Right hindlimb (tissue), 1 donor: Measurements from ENCODE around the gene INPP4B.

Experiments
- DNase-seq: peaks from one replicate; pipeline ENCODE4 v3.0.0-alpha.2; 2018

The INPP4B gene

DNA sequence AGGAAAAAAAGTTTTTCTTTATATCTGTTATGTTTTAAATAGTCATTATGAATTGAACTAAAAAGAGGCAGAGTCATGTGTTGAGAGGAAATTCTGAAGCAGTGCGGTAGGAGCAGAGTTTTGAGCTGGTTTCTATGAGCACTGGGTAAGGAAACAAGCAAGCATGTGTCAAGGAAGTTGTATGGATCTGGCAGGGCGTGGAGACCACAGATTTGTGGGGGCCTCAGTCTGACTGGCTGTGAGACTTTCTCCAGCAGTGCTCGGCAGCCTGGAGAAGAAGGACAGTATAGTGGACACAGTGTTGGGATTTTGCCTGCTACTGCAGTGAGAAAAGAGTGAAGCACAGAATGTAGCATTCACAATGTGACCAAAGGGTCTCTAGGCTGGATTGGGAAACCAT is 399.1 kb downstream of the INPP4B start:
- DNase-seq = peak; percentile 20

DNA sequence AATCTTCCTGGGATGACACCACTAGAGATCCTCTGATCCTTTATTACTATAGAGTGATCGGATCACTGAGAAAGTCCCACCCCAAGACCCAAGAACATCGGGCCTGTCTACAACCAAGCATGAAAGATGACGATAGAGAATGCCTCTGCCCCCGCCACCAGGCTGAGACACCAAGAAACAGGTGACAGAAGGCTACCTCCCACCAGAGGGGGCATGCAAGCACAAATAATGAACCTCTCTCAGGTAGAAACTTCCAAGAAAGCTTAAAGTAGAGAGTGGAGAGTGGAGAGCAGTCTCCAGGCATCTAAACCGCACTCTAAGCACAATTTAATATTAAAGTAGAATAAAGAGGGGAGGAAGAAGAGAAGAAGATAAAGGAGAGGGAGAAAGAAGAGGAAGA is 402.6 kb downstream of the INPP4B start:
- no peak for DNase-seq

DNA sequence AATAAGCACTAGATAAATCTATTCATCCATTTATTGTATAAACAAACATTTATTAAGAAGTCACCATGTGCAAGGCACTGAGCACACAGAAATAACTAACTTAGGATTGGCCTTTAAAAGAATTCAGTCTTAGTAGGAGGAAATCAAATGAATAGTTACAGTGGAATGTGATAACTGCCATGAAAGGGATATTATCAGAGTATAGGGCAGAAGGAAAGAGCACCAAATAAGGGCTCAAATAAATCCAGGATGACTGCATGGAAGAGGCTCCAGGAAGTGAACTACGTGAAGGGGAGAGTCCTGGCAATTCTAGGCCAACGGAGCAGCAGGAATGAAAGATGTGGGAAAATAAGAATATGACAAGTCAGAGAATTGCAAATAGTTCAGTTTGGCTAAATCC is 406.0 kb downstream of the INPP4B start:
- DNase-seq = no peak

DNA sequence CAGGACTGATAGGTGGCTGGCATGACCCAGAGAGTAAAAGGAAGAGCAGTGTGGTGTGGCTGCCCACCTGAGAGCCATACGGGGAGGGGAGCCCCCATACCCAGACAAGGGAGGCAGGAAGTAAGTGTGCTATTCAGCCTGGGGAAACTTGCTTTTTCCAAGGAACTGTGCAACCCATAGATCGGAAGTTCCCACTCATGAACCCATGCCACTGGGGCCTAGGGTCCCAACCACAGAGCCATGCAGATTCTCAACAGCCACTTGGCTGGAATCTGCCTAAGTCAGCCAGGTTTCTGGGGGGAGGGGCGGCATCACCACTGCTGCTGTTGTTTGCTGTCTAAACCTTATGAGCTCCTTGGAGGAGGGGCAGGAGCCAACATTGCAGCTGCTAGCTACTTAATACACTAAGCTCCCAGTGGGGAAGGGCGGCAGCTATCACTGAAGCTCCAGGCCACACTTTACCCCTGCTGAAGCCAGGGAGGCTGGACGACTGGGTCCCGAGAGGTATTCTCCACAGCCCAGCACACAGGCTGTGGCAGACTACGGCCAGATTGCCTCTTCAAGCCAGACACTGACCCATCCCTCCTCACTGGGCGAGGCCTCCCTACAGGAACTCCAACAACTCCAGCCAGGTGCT is 410.4 kb downstream of the INPP4B start:
- DNase-seq = peak; percentile 52

DNA sequence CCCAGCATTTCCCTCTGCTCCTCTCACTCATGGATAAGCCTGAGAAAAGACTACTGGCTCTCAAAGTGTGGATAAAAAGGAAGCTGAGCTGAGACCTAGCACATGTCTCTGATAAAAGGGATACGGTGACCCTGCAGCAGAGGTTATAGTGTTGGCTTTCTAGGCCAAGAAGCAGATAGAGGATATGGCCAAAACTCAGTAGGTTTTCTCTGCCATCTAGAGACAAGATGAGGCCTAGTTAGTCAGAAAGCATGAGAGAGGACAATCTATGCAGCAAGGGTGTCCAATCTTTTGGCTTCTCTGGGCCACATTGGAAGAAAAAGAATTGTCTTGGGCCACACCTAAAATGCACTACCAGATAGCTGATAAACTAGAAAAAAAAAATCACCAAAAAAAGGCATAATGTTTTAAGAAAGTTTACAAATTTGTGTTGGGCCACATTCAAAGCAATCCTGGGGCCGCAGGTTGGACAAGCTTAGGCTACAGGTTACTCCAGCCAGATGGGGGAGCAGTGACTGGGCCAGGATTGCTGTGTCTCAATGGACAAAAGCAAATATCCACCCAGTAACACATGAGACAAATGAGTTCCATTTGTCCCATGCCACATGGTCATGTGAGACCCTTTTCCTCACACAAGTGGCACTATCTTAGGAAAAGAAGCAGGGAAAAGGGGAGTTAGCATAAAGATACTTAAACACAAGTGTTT is 411.4 kb downstream of the INPP4B start:
- no peak for DNase-seq

GRCh38 chr4:142428715-142429114 is 417.4 kb downstream of the INPP4B start:
- DNase-seq = no peak

DNA sequence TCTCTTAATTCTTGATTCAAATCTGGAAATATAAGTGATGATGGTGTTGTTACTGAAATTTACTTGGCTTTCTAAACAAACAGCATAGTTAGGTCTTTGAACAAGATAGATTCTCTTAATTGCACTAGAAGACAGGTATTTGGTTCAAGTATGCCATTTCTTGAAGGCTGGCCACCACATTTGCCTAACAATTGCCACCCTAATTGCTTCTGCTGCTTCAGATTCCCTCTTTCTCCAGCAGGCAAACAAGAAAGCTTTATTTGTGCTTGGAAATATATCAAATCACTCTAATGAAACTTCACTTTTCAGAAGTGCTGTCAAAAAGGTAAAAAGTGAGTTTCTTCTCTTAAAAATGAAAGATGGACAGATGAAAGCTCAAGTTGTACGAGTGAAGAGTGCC is 418.6 kb downstream of the INPP4B start:
- DNase-seq = no peak

- no peak for DNase-seq
Observed at GRCh38 chr4:142423861-142424260, 422.2 kb downstream of the INPP4B start.

GRCh38 chr4:142420311-142421095 is 425.6 kb downstream of the INPP4B start:
- no peak for DNase-seq

DNA sequence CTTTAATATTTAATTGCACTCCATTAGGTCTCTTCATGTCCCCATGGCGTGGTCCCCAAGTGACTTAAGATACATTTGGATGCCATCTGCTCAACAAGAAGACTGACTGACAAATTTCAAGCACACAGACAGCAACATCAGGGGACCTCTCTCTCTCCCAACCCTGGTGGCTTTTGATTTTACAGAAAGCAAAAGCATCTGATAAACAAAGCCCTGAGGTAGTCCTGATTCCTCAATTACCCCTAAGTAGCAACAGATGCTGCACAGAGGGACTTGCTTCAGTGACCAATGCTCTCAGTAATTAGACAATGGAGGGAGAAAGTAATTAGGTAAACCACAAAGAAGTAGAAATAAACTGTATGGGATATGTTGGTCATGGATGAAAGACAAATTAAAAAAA is 426.4 kb downstream of the INPP4B start:
- DNase-seq = no peak

- no peak for DNase-seq
Observed at GRCh38 chr4:142418697-142419096, 427.4 kb downstream of the INPP4B start.

DNA sequence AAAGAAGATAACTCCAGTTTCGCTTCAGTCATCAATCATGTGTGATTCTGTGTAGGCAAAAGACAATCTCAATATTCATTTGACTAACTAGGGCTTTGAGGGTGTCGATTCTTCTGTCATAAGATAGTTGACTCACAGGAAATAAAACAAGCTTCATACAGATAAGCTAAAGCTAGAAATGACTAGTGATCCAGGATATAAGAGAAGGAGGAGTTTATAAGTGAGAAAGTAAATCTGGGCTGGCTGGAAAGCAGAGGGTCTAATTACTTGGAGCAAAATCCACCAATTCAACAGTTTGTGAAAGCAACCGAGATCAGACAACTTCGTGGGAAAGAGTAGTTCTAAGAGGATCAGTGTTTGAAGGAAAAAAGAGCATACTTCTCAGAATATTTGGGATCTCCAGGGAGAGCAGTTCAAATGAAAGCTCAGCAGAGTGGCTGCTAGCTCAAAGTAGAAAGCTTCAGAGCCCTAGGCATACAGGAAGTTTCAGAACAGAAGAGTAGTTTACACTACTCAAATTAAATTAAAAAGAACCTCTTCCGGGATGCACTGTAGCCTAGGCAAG is 429.3 kb downstream of the INPP4B start:
- no peak for DNase-seq

DNA sequence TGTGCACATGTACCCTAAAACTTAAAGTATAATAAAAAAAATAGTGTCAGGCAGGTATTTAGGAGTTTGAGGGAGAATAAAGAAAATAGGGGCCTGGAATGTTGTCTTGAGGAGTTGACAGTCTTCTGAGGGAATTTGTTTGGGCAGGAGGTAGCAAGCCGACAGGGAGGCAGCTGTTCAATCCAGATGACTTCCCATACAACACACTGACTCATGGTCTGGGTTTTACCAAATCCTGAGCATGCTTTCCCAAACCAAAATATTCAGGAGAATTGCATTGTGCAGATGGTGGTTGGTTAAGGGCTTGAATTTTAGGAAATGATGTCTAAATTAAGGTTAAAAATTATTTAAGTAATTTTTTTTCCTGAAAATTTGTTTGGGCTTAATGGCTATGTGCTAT is 430.0 kb downstream of the INPP4B start:
- no peak for DNase-seq

DNA sequence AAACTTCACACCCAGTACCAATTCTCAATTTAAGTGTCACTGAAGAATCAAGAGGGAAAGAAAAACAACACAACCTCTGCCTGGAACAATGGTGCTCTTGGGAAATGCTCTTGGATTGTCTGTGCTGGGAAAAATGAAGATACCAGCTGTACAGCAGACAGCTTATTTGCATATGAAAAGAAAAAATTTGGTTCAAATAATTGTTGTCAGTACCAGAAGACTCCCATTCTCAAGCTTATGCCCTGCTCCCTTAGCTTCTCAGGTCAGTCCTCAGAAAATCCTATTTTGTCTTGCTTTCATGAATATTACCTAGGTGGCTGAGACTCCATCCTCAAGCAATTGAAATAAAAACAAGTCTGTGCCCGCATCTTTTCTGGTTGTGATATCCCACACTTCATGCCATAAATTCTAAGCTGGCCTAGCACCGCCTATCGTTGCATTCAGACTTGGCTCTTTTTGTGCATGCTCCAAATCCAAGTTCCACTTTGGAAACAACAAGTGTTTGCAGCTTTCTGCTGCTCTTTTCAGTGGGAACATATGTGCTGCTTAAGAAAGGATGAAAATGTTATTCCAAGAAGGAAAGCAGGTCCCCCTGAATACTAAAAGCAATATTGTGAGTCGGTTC is 431.6 kb downstream of the INPP4B start:
- DNase-seq = no peak

DNA sequence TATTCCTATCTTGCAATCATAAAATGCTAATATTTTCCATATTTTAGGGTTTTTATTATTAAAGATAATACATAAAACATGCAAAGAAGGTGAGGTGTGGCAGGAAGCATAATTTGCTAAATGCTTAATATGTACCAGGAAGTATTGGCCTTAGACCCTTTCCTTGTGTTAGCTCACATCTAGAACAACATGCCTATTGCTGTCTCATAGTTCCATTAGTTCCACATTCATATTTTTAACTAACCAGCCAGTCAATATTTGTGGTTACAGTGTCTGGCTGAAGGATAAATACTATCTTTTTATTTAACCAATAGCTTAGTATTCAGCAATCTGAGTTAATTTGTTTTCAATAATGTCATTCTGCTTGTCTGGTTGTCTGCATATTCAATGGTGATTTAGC is 432.6 kb downstream of the INPP4B start:
- DNase-seq = no peak

DNA sequence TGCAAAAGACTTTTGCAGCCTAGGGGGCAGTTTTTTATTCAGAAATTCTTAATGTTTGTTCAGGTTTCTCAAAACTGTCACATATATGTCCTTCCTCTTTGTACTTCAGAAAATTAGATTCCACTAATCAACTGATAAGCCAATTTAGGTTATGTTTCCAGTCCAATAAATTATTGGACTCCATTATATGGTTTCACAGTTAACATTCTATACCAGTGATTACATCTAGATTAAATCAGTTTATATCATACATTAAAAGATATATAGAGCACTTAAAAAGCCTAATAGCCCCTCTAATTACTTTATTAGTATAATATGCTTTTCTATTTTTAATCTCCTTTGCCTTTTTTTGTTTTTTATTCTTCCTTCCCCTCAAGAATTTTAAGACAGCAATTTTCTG is 434.1 kb downstream of the INPP4B start:
- DNase-seq = no peak

DNA sequence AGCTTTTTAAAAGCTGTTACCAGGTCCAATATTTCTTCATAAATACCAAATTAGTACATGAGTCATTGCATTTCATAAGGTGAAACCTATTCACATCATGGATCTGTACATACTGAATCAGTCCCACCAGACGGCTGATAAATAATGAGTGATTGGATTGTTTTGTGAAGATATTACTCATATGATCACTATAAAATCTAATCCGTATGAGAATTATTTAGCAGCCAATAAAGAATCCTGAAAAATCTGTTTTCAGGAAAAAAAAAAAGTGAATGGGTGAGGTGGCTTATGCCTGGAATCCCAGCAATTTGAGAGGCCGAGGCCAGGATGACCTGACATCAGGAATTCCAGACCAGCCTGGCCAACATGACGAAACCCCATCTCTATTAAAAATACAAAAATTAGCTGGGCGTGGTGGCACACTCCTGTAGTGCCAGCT is 438.1 kb downstream of the INPP4B start:
- DNase-seq = no peak

DNA sequence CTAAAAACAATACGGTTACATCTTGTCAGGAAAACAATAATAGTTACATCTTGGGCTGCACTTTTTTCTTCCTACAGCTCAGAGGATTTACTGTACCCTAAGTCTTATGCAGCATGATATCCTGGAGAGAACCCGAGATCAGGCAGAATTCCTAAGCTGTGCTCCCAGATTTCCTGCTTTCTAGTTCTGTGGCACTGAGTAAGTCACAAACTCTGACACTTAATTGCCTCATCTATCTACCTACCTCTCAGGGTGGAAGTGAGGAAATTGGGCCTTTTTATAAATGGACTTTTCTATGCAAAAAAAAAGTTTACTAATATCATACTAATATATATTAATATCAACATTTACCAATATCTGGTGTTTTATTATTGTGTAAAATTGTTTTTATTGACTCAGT is 438.5 kb downstream of the INPP4B start:
- DNase-seq = no peak

GRCh38 chr4:142406917-142407501 is 439.1 kb downstream of the INPP4B start:
- no peak for DNase-seq

DNA sequence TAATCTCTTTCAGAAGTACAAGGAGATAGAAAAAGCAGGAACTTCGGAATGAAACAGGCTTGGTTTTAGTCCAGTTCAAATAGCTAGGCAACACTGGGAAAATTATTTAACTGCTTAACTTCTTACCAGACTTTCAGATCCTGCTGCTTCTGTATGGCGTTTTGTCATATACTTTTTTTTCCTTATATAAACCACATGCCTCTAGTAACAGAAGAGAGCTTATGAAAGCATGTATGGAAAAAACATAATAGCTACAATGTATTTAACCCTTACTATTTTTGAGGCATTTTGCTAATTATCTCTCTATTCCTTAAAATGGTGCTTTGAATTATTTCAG is 439.6 kb downstream of the INPP4B start:
- no peak for DNase-seq

GRCh38 chr4:142405695-142406498 is 440.2 kb downstream of the INPP4B start:
- peak; percentile 34 for DNase-seq
